Esophagus muscularis mucosa (tissue), 3 donors: Measurements from ENCODE around the gene OSBPL1A.

Source experiments
- CTCF ChIP-seq, 3 experiments: fragments of 200-600 bp in 2 of 3; fragments of 450-650 bp in 1 of 3; sonication (generic) in 2 of 3; IDR thresholded peaks; one replicate each; pipeline ENCODE4 v1.5.1; 2017 to 2019; ENCODE audit warnings: antibody characterized with exemption in 3 of 3, mild to moderate bottlenecking in 2 of 3, moderate library complexity in 1 of 3
- EP300 ChIP-seq: sonication (generic); formaldehyde crosslinking; IDR thresholded peaks from one replicate; pipeline ENCODE4 v1.6.1; 2017; ENCODE audit warnings: antibody characterized with exemption

- no peak for TF ChIP-seq CTCF (IDR thresholded peaks at IDR 0.05)
- TF ChIP-seq EP300, result no peak
Observed at GRCh38 chr18:24214913-24215312, 182.7 kb downstream of the OSBPL1A start.
